Neural cell (in vitro differentiated cells): ENCODE data around the gene PLD2.

ENCODE experiments used
- POLR2AphosphoS5 ChIP-seq: IDR thresholded peaks from 2 replicates; pipeline ENCODE4 v1.6.1; 2012
- RAD21 ChIP-seq: fragments of 450-650 bp; conservative IDR thresholded peaks from 2 replicates; pipeline ENCODE4 v1.6.1; 2014; ENCODE audit warnings: antibody characterized with exemption, mild to moderate bottlenecking, moderate library complexity
- SMC3 ChIP-seq: fragments of 450-650 bp; conservative IDR thresholded peaks from 2 replicates; pipeline ENCODE4 v1.6.1; 2014; ENCODE audit warnings: antibody characterized with exemption, mild to moderate bottlenecking, moderate library complexity; ENCODE audit not compliant: poor library complexity
- TAF1 ChIP-seq: IDR thresholded peaks from 2 replicates; pipeline ENCODE4 v1.6.1; 2012; ENCODE audit warnings: low read depth
- TF ChIP-seq, protein P1 (sequence below): fragments of 450-650 bp; IDR thresholded peaks from 2 replicates; pipeline ENCODE4 v1.5.1; 2014; ENCODE audit warnings: antibody characterized with exemption, mild to moderate bottlenecking, moderate library complexity; ENCODE audit not compliant: poor library complexity, severe bottlenecking

DNA sequence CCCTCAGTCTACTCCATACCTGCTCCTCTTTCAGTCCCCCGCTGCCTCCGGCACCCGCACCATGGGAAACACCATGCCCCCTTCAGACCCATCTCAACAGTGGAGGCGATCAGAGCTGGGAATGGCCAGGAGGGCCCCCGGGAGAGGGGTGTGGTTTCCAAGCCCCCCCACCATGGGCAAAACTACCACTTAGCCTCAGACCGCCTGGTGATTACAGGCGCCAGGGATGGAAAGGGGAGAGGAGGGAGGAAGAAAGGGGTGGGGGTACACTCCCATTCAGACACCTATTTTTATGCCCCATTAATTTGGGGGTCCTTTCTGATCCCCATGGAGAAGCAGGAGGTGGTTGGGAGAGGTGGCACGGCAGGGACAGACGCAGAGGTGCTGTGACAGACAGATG lies 4.7 kb upstream of the PLD2 start, which contains the start of gene C17orf114:
- TF ChIP-seq SMC3 (no peak), POLR2AphosphoS5 (no peak), TAF1 (no peak), RAD21 (no peak)
- TF ChIP-seq, protein P1, sequence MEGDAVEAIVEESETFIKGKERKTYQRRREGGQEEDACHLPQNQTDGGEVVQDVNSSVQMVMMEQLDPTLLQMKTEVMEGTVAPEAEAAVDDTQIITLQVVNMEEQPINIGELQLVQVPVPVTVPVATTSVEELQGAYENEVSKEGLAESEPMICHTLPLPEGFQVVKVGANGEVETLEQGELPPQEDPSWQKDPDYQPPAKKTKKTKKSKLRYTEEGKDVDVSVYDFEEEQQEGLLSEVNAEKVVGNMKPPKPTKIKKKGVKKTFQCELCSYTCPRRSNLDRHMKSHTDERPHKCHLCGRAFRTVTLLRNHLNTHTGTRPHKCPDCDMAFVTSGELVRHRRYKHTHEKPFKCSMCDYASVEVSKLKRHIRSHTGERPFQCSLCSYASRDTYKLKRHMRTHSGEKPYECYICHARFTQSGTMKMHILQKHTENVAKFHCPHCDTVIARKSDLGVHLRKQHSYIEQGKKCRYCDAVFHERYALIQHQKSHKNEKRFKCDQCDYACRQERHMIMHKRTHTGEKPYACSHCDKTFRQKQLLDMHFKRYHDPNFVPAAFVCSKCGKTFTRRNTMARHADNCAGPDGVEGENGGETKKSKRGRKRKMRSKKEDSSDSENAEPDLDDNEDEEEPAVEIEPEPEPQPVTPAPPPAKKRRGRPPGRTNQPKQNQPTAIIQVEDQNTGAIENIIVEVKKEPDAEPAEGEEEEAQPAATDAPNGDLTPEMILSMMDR: no peak
